Measurements from ENCODE around the gene SLA2.
"Not testable (repeated sequence)": the region's sequence is repeated elsewhere in the genome, so short reads cannot be mapped to it uniquely, and the experiment has no call there.

SLA2 gene

GRCh38 chr20:36645998-36646397 is at the start of gene SLA2:
TSS of gene SLA2 (minus strand) at chr20:36646196. CDS start at chr20:36641335, 4,861 bp downstream.
- DNase-seq (ENCODE audit: extremely low spot score, insufficient read length, low read depth): peak; percentile 25
- peak; percentile 31 for FAIRE-seq

DNA sequence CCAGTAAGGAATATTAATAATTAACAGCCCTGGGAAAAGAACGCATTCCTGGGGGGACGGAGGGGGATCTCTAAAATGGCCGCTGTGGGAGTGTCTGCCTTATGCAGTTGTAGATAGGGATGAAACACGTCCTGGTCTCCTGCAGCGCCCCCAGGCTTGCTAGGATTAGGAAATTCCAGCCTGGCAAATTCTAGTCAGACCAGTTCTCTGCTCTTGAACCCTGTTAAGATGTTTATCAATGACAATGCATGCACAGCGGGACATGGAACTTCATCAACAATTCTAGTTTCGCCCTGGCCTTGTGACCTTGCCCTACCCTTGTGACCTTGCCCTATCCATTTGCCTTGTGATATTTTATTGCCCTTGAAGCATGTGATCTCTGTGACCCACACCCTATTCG is 49.5 kb upstream of the SLA2 start:
- not testable (repeated sequence) for FAIRE-seq

DNA sequence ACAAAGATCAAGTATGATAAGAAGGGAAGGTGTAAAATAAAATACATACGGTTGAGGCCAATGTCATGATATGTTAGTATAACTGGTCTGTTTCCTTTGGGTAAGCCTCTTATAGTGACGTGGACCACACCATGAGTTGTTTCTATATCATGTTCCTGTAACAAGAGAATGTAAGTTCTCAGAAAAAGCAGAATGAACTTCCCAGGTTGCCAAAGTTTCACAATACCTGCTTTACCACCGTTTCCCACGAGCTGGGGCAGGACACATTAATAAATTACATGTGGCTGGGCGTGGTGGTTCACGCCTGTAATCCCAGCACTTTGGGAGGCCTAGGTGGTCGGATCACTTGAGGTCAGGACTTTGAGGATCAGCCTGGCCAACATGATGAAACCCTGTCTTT is 42.6 kb upstream of the SLA2 start:
- DNase-seq (ENCODE audit: extremely low spot score, insufficient read length, low read depth): no peak
- no peak for FAIRE-seq

More for the DNA sequence above, 49.5 kb upstream of the SLA2 start:
- not testable (repeated sequence) for DNase-seq (ENCODE audit: extremely low spot score, insufficient read length, low read depth)

GRCh38 chr20:36687850-36688249 is 41.9 kb upstream of the SLA2 start:
- no peak for FAIRE-seq
- DNase-seq (ENCODE audit: extremely low spot score, insufficient read length, low read depth): no peak

GRCh38 chr20:36686944-36687343 is 40.9 kb upstream of the SLA2 start:
- DNase-seq (ENCODE audit: extremely low spot score, insufficient read length, low read depth) (no peak), FAIRE-seq (no peak)

DNA sequence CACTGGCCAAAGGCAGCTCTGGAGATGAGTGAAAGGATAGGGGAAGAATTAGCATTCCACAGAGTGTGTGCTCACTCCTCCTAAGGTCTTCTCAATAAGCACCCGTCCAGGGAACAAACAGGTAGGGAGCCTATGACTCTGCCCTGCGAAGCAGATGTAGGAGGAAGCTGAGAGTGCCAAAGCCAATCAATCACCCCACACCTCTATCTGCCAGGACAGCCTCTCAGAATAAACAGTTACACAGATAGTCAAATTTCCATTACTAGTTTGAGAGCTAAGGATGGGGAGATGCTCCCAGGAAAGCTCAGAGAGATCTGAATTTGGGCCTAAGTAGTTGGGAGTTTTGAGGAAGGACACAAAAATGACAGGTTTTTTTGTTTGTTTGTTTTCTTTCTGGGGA is 40.5 kb upstream of the SLA2 start:
- DNase-seq (ENCODE audit: extremely low spot score, insufficient read length, low read depth) (no peak), FAIRE-seq (no peak)

GRCh38 chr20:36684747-36685146 is 38.8 kb upstream of the SLA2 start:
- no peak for DNase-seq (ENCODE audit: extremely low spot score, insufficient read length, low read depth)
- no peak for FAIRE-seq

- FAIRE-seq (no peak), DNase-seq (ENCODE audit: extremely low spot score, insufficient read length, low read depth) (no peak)
Measured at GRCh38 chr20:36682311-36682710, 36.3 kb upstream of the SLA2 start.

GRCh38 chr20:36677422-36677771 is 31.4 kb upstream of the SLA2 start:
- no peak for DNase-seq (ENCODE audit: extremely low spot score, insufficient read length, low read depth)
- no peak for FAIRE-seq

GRCh38 chr20:36676701-36677421 is 30.9 kb upstream of the SLA2 start:
- no peak for DNase-seq (ENCODE audit: extremely low spot score, insufficient read length, low read depth)
- FAIRE-seq: no peak

DNA sequence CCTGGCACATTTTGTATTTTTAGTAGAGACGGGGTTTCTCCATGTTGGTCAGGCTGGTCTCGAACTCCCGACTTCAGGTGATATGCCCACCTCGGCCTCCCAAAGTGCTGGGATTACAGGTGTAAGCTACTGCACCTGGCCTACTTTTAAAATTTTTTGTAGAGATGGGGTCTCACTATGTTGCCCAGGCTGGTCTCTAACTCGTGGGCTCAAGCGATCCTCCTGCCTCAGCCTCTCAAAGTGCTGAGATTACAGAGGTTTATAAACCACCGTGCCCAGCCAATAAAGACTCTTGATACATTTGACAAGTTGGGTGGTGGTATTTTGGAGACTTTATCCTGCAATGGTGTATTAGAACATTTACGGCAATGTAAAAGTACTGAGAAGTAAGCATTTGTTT is 29.5 kb upstream of the SLA2 start:
- not testable (repeated sequence) for DNase-seq (ENCODE audit: extremely low spot score, insufficient read length, low read depth); FAIRE-seq

DNA sequence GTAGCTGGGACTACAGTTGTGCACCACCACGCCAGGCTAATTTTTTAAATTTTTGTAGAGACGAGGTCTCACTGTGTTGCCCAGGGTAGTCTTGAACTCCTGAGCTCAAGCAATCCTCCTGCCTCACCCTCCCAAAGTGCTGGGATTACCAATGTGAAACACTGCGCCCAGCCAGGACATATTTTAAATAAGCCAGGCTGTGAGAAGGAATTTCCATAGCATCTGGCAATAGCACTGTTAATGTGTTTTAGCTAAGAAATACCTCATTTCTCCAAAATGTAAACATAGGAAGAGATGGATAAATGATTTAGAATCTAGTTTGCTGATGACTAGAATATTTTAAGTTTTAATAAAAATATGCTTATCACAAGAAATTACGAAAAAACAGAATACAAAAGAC is 27.0 kb upstream of the SLA2 start:
- DNase-seq (ENCODE audit: extremely low spot score, insufficient read length, low read depth) (no peak), FAIRE-seq (no peak)

DNA sequence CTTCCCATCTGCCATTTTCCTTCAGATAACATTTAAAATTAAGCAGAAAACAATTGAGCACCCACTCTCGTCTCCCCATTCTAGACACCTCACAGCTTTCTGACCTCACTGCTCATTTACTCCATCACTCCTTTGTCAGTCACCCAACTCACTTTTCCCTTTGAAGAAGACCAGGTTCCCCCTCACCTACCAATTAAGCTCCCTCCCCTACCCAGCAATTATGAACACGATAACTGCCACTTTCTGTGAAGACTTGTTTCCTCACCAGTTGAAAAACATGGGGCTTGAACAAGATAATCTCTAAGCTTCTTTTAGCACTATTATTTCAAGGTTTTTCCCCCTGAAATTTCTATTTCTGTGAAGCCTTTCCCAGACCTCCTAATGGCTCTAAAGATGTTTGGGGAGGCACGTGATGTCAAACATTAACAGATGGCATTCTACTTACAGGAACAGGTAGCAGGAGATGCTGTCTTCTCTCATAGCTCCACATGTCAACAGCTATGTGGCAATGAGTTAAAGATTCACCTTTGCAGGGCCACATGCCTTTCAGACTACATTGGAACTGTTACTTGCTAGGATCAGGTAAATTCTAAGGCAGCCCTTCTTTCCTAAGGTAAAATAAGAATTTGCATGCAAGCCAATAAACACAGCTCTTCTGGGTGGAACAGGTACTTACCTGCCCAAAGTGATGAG is 24.8 kb upstream of the SLA2 start:
- FAIRE-seq: no peak
- no peak for DNase-seq (ENCODE audit: extremely low spot score, insufficient read length, low read depth)

GRCh38 chr20:36666181-36666740 is 20.3 kb upstream of the SLA2 start:
- DNase-seq (ENCODE audit: extremely low spot score, insufficient read length, low read depth) (no peak), FAIRE-seq (no peak)

DNA sequence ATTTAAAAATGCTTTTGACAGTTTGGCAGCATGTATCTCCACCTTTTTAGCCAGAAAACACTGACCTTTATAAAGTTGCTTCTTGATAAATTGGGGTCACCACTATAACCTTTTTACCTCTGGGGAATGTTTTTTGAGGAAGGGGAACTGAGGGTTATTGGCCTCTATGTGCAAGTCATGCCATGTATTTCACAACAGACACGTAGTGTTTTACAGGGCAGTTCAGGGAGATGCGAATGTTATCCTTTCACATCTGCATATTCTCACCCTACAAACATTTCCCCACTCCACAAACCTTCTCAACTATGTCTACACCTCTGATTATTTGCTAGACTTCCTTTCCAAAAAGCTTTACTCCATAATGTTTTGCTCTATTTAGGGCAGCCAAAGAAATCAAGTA is 17.0 kb upstream of the SLA2 start:
- DNase-seq (ENCODE audit: extremely low spot score, insufficient read length, low read depth) (no peak), FAIRE-seq (no peak)

- FAIRE-seq: no peak
- DNase-seq (ENCODE audit: extremely low spot score, insufficient read length, low read depth): no peak
Measured at GRCh38 chr20:36658300-36658699, 12.3 kb upstream of the SLA2 start.

DNA sequence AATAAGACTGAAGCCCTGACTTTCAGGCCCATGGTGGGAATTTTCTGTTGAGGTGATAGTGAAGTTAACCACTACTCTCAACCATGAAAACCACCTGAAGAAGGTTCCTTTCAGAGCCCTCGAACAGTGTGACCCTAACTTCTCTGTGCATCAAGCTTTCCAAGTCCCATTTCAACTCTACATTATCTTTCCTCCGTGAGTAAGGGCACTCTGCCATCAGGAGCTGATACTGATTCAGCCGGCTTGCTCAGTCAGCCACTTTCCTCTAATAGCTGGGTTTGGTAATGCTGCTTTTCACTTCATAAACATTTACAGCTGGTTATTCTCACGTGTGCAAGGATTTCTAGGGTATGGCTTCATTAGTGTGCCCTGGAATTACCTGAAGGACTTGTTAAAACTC is 10.7 kb upstream of the SLA2 start:
- DNase-seq (ENCODE audit: extremely low spot score, insufficient read length, low read depth) (no peak), FAIRE-seq (no peak)

DNA sequence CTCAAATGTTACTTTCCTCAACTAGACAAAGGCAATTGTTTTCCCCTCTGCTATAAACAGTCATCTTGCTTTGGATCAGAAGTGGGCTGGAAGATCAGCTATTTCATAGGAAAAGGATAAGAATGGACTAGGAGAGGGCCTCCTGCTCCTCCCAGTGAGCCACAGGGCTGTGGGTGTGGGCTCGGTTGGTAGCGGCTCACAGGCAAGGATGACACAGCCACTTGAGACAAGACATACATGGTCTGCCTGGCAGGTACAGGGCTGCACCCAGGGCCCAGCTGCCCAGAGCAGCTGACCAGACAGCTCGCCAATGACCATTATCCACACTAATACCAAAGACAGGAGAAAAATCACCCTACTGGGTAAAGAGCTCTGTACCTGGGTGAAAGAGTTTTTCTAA is 9.0 kb upstream of the SLA2 start:
- no peak for FAIRE-seq
- DNase-seq (ENCODE audit: extremely low spot score, insufficient read length, low read depth): no peak

DNA sequence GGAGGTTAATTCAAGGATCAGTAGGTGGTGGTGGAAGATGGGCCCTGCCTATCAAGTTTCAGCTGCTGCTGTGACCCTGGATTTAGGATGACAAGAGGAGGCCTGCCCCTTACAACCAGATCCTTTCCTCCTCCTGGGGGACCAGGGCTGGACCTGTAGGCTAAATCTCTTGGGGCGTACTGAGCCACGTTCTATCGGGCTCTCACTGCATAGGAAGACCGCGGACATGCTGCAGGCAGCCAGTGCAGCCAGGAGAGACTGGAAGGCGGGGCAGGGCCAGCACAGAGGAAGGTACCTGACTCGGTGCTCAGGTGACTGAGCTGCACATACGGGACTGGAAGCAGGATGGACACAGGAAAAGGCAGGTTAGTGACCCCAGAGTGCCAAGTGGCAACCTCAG is 8.5 kb upstream of the SLA2 start:
- DNase-seq (ENCODE audit: extremely low spot score, insufficient read length, low read depth): no peak
- FAIRE-seq: no peak

DNA sequence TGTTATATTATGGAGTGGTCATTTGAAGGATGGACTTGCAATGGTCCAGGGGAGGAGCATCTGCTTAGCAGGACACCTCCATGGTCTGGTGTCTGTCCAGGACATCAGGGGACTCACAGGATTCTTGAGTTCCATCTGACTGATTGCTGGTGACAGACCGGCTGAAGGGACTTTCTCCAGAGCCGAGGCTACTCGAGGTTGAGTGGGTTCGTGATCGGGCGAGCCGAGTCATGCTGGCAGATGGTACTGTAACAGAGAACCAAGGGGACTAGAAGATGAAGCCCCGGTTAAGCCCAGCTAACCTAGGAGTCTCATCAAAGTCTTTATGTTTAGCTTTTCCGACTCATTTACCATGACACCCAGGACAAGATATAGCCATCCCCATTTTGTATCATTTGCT is 7.5 kb upstream of the SLA2 start:
- FAIRE-seq (no peak), DNase-seq (ENCODE audit: extremely low spot score, insufficient read length, low read depth) (no peak)

Data from GM18507 (cell line).